NCI-H82 treated with DMSO at 0.1 percent for 48 hours (cell line): Measurements from ENCODE around the gene COL6A1.
"Not testable (repeated sequence)": the region's sequence is repeated elsewhere in the genome, so short reads cannot be mapped to it uniquely, and the experiment has no call there.

Experiments
- DNase-seq: peaks from one replicate; lab custom pipeline; 2025; ENCODE audit not compliant: unreplicated experiment; lab: John Stamatoyannopoulos, UW

Gene COL6A1

DNA sequence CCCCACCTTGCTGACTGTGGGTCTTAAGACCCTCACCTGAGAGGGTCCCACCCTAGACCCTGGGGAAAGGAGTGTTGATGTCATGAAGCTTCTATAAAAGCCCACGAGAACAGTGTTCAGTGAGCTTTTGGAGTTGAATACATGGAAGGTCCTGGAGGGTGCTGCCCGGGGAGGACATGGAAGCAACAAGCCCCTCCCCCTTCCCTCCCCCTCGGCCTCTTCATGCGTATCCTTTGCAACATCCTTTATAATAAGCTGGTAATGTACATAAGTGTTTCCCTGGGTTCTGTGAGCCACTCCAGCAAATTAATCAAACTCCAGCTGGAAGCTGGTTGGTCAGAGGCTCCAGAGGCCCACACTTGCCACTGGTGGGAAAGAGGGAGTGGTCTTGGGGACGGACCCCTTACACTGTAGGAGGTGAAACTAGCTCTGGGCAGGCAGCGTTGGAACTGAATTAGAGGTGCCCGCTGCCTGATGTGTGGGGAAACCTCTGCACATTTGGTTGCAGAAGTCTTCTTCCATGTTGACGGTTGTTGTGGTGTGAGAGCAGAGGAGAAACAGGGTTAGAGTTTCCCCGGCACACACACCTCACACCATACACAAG lies 14.7 kb upstream of the COL6A1 start:
- DNase-seq = no peak

DNA sequence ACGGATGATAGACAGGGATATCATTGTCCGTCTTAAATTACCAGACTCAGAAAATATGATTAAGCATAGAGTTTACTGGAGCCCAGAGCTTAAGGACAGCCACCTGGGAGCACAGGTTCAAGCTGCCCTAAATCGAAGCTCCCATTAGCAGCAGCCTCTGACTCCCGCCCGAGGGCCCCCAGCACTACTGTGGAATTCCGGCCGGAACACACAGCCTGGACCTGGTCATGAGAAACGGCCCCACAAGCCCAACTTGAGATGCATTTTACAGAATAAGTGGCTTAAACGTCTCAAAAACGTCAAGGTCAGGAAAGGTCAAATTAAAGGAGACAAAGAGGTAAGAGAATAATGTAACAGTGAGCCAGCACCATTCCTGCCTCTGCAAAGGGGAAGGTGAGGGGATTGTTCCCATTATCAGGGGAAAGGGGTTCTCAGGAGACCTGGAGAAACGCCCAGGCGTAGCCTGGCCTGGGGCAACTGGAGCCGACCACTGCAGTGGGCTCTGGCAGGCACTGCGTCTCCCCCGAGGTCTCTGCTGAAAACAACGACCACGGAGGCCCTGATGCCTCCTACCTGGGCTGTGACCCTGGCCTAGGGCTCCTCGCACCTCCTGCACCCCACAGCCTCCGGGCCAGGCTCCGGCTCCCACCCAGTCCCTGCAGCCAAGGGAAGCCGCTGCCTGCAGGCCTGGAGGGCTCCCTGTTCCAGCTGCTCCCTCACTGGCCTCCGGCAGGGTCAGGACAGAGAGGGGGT lies 11.5 kb upstream of the COL6A1 start:
- no peak for DNase-seq

DNA sequence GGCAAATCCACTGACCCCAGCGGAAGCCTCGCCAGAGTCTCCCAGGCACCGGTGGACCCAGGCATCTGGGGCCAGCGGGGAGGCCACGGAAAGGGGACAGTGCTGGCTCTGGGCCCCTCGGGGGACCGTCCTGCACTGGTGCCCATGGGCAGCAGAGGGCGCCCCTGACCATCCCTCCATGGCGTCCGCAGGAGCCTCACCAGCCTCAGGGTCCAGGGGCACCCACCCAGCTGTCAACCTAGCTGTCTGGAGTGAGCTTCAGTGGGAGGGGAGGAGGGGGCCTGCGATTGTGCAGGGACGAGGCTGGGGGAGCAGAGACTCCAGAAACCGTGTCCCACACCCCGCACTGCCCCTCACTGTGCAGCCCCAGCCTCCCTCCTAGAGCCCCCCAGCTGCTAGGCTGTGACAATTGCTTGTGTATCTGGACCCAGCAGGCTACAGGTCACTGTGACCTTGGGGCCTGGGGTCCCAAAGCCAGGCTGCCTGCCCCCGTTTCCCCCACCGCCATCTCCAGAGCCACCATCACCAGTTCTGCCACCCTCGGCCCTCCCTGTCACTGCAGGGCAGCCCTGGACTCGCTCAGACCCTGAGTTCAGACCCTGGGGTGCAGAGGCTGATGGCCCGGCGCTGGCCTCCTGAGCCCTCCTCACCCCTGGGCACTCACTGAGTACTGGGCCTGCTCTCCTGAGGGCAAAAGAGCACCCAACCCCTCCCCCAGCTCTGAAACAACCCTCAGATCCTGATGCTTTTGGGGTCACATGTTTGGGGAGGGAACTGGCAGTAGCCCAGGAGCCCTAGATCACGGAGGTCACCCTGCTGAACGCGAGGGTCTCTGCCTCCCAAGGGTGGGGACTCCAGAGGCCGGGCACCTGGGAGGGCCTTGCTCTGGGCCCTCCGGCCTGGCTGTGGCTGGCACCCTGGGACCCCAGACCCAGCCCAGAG lies 10.6 kb upstream of the COL6A1 start:
- no peak for DNase-seq

DNA sequence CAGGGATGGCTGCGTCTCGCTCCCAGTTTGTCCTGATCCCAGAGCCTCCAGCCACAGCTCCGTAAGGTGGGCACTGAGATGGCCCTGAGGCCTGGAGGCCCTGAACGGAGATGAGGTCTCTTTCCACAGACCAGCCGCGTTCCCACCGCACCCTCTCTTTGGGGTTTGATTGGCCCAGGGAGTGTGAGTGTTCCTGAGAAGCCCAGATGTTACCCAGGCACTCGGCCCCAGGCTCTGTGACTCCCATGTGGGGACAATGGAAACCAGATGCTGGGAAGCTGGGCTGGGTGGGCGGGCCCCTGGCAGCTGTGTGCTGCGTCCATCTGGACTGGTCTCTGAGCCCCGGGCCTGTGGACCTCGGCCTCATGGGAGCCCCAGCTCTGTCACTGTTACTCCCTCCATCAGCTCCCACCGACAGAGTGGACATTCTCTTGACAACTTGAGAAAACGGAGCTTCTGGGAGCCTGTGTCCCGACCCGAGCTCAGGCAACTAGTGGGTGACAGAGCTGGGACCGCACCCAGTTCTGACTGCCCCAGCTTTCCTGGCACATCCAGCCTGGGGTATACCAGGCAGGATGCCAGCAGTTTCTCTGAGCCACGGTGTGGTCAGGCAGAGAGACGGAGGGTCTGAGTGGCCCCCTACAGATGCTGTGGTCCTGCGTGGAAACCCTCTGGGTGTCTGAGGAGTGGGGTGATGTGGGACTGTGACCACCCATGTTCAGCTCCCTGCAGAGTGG lies 9.8 kb upstream of the COL6A1 start:
- no peak for DNase-seq

DNA sequence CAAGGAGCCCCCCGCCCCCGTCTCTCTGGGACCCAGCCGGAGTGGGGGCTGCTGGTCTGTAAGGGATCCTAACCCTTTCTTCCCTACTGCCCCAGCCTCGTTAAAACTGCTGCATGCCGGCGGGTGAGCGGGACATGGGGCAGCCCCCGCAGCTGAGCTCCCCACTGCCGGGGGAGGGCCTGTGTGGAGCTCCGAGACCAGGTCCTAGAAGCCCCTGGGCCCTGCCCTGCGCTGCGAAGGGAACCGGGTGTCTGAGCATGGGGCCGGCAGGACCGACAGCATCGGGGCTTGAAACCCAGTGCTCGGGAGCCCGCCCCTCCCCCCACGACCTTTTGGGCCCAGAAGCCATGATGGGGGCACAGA lies 9.2 kb upstream of the COL6A1 start:
- no peak for DNase-seq

DNA sequence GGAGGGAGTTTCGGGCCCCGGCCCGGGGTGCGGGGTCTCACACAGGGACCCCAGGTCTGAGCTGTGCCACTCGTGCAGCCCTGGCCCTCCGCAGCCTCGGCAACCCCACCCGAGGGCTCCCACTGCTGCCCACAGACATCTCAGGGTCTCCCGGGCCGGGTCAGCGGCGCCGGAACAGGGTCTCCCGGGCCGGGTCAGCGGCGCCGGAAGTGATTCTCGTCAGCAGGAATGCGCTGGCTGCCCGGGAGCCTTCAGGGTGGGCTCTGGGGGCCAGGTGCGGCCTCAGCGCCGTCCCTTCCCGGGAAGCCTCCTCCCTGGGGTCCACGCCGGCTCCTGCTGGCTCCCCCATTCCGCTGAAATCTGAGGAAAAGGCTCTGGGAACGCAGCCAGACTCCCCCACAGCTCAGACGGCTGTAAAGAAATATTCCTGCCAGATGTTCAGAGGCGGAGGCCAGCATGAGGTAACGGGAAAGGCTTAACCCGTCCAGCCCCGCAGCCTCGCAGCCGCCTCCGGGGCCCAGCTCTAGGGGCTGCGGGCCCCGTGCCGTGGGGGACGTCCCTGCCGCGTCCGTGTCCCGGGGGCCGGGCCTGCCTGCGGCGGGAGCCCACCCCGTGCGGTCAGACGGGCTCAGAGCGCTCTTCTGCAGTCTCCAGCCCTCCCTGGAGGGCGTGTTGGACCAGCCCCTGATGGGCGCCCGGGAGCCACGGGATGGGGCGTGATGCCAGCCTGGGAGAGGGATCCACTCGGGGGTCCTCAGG lies 8.7 kb upstream of the COL6A1 start:
- no peak for DNase-seq

DNA sequence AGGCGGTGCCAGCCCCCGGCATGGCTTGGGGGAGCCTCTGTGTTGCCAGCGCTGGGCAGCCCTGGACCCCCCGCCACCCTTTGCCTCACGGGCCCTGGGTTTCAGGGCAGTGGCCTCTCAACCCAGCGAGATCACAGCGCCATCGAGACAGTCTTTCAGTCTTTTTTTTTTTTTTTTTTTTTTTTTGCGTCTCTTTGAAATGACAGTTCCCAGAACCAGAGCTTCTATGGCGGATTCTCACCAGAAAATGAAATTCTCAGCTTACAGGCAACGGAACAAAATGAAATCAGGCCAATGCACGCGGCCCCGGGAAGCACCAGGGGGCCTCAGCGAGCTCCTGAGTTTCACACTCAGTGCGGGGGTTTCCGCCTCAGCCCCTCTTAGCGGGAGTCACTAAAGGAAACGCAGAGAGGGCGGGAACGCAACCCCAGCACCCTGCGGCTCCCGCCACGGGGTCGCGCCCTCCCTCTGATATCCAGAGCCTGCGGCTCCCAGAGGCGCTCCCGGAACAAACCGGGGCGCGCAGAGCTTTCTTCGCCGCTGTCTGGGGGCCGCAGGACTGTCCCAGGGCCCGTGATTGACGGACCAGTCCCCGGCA lies 8.0 kb upstream of the COL6A1 start:
- DNase-seq = peak; percentile 7

DNA sequence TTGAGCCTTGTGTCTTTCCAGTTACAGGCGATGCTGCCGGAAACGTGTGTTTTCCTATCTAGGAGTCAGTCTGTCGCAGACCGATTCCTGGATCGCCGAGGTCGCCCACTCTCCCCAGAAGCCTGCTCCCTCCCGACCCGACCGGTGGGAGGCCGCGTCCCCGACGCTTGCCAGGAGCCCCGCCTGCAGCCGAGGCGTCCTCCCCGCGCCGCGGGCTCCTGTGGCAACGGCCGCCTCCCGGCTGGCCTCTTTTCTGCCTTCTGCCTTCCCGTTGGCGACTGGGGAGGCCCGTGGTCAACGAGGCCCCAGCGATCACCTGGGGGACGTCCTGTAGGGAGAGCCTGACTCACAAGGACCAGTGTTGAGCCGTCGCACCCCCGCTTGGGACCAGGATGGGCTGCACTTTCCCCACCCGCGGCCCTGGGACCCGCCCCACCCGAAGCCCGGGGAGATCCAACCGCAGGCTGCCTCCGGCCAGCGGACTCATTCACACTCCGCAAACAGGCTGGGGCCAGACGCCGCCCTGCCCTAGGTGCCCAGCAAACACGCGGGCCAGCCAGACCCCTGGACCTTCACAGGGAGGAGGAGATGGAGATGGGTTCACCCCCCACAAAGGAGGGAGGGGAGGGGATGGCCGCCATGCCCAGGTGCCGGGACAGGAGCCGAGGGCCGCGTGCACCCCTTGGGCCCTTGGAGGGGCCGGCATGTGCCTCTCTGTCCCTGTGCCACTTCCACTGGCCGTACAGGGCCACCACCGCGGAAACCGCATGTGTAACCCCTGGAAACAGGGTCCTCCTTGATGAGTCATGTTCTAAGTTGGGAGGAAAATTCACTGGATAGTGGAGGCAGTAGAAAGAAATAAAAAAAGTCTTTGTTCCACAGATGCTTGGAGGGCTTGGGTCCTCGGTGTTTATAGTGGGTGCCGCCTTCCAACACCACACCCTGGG lies 7.2 kb upstream of the COL6A1 start:
- no peak for DNase-seq

DNA sequence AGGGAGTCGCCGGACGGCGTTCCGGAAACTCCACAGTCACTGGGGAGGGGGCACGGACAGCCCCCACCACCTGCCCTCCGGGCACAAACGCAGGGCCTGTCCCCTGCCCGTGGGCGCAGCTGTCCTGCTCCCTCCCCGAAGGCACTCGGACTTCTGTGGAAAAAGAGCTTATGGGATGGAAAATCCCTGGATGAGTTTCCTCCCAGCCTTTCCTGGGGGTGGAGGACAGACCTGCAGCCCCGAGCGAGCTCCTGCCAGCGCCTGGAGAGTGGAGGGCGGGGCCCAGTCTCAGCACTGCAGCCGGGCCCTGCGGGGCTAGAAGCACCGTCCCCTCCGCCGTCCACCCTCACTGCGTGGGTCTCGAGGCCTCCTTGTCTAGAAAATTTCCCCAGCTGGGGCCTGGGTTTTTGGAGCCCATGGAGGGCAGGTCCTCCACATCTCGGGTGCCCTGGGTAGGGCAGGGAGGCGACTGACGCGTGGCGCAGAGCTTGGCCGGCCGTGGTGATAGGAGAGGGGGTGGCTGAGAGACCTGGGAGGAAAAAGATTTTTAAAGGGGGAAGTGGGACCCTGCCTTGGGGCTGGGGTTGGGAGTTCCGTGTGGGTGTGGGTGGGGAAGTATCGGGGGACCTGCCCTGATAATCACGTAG lies 6.4 kb upstream of the COL6A1 start:
- no peak for DNase-seq

DNA sequence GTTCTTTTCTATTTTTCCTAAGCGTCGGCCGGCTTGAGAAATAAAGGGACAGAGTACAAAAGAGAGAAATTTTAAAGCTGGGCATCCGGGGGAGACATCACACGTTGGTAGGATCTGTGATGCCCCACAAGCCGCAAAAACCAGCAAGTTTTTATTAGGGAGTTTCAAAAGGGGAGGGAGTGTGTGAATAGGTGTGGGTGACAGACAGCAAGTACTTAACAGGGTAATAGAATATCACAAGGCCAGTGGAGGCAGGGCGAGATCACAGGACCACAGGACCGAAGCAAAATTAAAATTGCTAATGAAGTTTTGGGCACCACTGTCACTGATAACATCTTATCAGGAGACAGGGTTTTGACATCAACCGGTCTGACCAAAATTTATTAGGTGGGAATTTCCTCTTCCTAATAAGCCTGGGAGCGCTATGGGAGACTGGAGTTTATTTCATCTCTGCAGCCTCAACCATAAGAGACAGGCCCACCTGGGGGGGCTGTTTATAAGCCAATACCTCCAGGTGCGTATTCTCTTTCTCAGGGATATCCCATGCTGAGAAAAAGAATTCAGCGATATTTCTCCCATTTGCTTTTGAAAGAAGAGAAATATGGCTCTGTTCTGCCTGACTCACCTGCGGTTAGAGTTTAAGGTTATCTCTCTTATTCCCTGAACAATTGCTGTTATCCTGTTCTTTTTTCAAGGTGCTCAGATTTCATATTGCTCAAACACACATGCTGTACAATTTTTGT lies 5.7 kb upstream of the COL6A1 start:
- DNase-seq = not testable (repeated sequence)

DNA sequence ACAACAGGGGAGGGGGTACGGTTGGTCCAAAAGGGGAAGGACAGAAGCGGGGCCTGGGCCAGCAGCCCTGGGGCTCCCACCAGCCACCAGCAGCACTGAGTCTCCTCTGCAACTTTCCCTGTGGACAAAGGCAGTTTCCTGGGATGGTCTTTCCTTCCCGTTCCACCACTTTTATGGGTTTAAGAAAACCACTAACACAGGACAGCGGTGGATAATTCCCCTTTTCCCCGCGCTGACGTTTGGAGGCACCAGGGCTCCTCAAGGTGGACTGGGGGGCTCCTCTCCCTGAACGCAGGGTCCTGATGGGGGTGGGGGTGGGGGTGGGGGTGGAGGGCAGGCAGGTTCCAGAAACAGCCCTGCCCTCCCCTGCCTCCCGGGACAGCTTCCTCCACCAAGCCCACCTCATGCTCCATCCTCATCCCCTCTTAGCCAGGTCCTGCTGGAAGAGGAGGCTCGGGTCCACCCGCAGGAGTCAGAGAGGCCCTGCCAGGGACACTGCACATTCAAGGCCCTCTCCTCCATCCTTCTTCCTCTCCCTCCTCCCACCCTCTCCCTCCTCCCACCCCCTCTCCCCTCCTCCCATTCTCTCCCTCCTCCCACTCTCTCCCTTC lies 4.8 kb upstream of the COL6A1 start:
- DNase-seq = no peak

DNA sequence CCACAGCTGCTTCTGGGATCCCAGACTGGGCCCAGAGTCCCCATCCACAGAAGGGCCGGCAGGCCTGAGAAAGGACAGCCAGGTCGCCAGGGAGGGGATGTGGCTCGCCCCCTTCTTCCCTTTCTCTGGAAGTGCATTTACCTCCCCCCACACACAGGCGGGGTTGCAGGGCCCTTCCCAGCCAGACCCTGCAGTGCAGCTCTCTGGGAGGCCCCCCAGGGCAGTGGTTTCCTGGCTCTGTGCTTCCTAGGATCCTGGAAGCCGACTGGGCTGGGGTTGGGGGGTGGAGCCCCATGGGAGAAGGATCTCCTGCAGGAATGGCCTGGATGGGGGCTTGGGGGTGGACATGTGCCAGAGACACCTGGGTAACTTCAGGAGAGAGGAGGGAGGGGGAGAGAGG lies 4.2 kb upstream of the COL6A1 start:
- no peak for DNase-seq

DNA sequence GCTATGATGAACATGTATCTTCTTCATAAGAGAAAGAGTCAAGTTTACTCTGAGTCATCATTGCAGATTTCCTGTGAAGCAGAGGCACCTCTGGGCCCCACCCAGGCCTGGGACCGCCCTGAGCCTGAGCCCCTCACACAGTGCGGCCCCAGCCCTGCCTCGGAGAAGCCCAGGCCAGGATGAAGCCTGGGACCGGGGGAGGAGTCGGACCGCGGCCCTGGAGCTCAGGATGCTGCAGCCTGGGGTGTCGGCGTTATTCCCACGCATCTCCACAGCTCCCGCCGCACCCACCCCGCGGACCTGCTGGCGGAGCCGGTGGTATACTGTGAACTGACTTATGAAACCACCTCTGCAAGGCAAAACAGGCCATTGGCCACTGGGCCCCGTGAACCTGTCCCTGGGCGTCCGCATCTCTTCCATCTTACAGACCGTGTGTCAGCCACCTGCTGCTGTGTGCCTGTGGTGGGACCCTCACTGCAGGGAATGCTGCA lies 2.4 kb upstream of the COL6A1 start:
- DNase-seq = no peak

DNA sequence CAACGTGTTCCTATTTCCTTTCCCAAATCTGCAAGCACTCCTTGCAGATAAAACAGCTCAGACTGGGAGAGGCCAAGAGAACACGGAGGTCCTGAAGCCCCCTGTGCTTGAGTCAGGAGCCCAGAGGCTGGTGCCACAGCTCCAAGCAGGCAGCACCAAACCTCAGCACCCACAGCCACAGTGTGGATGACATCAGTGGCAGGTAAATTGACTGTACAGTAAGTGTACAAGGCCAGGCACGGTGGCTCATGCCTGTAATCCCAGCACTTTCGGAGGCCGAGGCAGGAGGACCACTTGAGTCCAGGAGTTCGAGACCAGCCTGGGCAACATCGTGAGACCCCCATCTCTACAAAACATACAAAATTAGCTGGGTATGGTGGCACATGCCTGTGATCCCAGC lies 1.9 kb upstream of the COL6A1 start:
- DNase-seq = no peak

DNA sequence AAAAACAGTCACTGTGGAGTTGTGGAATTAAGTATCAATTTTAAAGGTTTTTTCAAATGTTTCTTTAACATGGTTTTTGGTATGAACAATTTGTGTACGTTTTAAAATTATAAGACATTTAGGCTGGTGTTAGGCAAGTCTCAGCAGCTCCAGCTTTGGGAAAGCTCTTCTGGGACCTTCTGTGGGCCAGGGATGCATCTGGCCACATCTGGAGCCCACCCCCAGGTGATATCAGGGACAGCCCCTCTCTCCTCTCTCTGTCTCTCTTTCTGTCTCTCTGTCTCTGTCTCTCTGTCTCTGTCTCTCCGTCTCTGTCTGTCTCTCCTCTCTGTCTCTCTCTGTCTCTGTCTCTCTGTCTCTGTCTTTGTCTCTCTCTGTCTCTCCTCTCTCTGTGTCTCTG lies 1.3 kb upstream of the COL6A1 start:
- DNase-seq = no peak

DNA sequence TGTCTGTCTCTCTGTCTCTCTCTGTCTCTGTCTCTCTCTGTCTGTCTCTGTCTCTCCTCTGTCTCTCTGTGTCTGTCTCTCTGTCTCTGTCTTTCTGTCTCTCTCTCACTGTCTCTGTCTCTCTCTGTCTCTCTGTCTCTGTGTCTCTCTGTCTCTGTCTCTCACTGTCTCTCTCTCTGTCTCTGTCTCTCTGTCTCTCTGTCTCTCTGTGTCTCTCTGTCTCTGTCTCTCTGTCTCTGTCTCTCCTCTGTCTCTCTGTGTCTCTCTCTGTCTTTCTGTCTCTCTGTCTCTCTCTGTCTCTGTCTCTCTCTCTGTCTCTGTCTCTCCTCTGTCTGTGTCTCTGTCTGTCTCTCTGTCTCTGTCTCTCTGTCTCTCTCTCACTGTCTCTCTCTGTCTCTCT lies 873 bp upstream of the COL6A1 start:
- no peak for DNase-seq

DNA sequence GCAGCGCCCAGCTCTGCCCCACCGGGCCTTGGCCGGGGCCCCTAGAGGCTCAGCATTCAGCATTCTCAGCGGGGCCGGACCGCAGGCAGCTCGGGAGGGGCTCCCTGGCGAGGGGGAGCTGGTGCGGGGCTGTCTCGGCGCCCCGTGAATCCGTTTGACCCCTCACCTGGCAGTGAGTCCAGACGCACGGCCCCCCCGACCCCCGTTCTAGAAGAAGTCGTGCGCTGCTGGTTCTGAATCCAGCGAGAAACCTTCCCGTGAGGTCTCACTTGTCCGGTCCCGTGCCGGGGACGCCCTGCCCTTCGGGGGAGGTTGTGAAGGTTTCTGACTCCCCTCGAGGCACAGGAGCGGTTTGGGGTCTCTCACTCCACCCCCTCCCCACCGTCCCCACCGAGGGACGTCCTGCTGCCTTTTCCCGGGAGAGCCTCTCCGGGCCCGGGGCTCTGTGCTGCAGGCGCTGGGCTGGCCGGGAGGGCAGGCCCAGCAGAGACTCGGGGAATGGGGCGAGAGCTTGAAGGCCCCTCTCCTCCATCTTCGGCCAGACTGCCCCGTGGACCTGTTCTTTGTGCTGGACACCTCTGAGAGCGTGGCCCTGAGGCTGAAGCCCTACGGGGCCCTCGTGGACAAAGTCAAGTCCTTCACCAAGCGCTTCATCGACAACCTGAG lies 655 bp downstream of the COL6A1 start:
- no peak for DNase-seq
